Cerebellar cortex (tissue), 1 donor: ENCODE data around the gene JAGN1.
"Not testable (repeated sequence)": the region's sequence is repeated elsewhere in the genome, so short reads cannot be mapped to it uniquely, and the experiment has no call there.

ENCODE experiments used
- DNase-seq: peaks from one replicate; pipeline ENCODE4 v3.0.0-alpha.2; 2015; ENCODE audit warnings: low spot score

The JAGN1 gene

DNA sequence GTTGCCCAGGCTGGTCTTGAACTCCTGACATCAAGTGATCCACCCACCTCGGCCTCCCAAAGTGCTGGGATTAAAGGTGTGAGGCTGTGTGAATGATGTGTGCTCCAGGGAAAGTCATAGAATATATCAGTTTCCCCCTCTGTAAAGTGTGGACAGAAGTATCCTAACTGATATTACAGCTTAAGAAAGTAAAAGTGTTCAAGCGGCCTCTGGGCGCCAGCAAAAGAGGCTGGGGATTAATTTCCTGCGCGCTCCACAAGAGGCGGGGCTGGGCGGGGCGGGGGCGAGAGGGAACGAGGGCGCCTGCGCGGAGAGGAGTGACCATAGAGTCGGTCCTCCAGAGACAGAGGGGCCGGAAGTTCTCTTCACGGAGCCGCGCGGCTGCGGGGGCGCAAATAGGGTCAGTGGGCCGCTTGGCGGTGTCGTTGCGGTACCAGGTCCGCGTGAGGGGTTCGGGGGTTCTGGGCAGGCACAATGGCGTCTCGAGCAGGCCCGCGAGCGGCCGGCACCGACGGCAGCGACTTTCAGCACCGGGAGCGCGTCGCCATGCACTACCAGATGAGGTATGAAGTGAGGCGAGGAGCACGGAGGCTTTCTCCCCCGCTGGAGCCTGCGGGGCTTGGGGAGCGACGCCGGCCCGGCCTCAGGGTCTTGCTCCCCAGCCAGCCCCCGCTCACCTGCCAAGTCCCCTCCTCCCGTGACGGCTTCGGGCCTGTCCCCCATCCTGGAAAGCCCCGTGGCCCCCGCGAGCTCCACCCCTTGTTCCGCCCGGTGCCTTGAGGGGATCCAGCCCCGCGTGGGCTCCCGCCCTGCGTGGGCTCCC lies at the start of gene JAGN1:
Gene JAGN1 (plus strand): TSS at position 362 of the 823 bp plus-strand sequence. CDS start 113 bp downstream, at position 475.
- peak; percentile 89 for DNase-seq

DNA sequence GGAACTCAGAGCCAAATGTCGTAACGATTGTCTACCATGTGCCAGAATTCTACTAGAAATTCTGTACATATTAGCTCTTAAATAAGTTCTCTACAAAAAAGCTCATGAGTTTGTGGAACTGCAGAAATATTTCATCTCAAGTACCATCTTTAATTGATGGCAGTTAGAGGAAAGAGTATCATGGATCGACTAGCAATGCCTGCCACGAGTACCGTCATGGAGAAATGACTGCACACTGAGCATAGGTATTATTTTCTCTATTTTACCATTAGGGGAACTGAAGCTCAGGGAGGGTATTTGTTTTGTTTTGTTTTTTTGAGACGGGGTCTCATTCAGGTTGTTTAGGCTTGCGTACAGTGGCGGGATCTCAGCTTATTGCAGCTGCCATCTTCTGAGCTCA lies 49.4 kb upstream of the JAGN1 start:
- no peak for DNase-seq

DNA sequence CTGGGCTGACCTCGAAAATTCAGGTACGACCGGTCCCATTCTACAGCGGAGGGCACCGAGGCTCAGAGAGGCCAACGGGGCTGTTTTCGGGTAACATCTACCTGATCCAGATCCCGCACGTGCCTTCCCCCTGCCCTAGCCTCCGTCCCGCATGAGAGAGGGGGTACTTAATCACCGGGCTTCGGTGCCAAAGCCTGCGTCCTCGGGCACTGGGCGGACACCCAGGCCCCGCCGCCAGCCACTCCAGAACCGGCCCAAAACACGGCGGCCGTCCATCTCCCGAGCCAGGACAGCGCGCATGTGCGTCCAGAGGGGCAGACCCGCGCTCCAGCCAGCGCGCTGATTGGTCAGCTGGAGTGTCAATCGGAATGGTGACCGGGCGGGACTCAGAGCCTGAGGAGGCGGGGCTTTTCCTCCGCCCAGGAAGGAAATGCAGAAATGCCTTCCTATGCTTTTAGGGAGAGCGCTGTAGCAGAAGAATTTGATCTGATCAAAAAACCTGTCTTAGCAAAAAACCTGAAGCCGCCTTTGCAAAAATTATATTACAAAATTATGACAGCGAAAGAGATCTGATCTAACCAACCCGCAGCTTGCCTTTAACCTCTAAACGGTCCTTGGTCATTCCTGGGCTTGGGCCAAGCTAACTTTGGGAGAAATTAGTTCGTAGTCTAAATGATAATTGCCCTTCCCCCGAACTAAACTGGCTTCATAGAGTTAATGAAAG lies 46.5 kb upstream of the JAGN1 start, which contains the start of gene RPUSD3:
Gene RPUSD3 (minus strand): TSS at position 294 of the 724 bp plus-strand sequence. CDS start 18 bp downstream, at position 276.
- peak; percentile 97 for DNase-seq

DNA sequence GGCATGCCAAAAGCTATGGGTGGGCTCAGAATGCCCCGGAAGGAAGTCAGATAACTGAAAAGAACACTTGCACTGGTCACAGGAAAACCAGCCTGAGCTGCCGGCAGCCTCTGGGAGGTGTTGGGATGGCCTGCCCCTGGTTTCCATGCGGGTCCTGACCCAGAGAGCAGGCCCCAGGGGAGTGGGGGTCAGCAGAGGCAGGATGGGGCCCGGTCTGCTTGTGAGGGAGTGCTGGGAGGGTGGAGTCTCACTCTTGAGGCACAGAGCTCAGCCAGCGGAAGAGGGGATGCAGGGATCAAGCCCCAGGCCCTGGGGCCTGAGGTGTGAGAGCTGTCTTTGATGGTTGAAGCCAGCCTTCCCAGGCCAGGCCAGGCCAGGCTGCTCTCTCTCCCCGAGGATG lies 44.2 kb upstream of the JAGN1 start:
- DNase-seq, result no peak

DNA sequence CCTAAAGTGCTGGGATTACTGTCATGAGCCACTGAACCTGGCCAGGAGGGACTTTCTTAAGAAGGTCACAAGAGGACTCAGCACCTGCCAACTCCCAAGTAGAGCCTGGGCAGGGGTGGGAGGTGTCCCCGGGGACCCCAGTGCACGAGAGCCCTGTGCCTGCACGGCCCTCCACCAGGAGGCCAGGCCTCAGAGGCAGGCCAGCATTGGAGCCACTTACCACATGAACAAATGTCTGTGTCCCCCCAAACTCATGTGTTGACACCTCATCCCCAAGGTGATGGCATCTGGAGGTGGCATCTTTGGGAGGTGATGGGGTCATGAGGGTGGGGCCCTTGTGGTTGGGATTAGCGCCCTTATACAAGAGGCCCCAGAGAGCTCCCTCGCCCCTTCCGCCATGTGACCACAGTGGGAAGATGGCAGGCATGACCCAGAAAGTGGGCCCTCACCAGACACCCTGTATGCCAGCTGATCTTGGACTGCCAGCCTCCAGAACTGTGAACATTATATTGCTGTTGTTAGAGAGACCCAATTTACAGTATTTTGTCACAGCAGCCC lies 43.4 kb upstream of the JAGN1 start:
- no peak for DNase-seq

DNA sequence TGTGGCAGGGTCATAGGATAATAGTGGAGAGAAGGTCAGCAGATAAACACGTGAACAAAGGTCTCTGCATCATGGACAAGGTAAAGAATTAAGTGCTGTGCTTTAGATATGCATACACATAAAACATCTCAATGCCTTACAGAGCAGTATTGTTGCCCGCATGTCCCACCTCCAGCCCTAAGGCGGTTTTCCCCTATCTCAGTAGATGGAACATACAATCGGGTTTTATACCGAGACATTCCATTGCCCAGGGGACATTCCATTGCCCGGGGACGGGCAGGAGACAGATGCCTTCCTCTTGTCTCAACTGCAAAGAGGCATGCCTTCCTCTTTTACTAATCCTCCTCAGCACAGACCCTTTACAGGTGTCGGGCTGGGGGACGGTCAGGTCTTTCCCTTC lies 42.5 kb upstream of the JAGN1 start:
- not testable (repeated sequence) for DNase-seq

DNA sequence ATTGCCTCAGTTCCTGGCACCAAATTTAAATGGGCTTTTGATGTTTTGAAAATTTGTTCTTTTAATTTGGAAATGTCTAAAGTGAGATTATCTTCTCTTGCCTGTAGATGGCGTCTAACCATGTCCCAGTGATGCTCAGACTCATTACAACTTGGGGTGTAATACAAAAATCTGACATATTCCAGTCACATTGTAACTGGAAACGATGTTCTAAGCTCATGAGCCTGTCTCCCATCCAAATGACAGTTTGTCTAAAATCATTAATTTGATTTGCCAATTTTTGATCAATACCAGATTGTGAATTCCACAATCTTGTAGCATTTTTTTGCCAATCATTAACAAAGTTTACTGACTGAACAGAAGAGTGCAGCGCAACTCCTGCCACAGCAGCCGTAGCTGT lies 41.5 kb upstream of the JAGN1 start:
- peak; percentile 45 for DNase-seq

DNA sequence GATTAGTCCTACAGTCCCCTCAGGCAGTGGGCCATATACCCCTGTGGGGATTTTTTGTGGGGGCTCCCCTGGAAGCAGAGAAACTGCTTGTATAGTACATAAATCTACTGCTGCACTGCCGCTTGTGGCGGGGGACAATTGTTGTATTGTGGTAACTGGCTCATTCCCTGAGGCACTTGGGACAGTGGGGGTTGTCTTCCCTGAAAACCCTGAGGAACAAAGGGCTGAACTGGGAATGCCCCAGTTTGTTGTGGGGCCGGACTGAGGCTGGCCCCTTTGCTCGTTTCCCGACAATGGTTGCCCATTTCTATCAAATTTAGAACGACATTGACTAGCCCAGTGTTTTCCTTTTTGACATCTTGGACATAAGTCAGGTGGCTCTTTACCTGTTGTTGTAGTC lies 39.0 kb upstream of the JAGN1 start:
- not testable (repeated sequence) for DNase-seq

DNA sequence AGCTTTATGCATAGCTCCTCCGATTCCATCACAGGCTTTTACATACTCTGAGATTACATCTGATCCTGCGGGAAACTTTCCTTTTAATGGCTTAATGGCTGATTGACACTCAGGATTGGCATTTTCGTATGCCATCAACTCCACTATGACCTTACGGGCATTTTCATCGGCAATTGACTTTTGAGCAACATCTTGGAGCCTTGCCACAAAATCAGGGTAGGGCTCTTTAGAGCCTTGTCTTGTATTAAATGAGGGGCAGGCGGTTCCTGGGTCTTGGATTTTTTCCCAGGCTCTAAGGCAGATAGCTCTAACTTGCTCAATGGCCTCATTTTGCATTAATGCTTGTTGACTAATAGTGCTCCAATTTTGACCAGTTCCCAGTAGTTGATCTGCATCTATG lies 38.5 kb upstream of the JAGN1 start:
- not testable (repeated sequence) for DNase-seq

DNA sequence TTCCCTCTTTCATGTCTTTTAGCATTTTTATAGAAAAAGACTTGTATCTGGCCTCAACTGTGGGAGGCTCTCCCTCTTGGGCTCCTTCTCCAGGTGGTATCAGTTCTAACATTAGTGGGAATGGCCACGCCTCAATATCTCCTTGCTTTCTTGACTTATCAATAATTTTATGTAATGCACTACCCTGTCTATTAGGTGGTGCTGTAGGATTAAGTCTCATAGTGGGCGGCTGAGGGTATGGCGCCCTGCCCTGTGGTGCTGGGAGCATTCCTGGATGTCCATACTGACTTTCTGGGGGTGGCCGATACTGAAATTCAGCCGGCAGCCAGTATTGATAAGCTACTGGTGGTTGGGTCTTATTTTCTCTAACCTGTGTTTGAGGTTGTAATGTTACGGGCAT lies 37.9 kb upstream of the JAGN1 start:
- no peak for DNase-seq

DNA sequence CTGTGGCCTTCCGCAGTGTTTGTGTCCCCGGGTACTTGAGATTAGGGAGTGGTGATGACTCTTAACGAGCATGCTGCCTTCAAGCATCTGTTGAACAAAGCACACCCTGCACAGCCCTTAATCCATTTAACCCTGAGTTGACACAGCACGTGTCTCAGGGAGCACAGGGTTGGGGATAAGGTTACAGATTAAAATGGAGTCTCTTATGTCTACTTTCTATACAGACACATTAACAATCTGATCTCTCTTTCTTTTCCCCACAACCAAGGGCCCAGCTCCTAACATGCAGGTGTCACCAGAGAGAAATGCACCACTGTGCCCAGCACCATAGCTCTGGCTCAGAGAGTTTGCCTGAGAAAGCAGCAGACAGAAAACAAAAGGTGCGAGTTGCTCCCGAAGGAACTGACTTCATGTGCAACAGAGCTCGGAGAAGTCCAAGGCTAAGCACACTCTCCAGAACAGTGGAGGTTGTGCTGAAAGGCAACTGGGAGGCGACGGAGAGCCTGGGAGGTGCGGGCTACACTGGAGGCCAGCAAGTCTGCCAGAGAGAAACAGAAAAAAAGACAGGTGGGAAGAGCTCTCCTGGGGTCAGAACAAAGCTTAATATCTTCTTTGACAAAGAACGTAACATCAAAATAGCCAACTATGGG lies 36.0 kb upstream of the JAGN1 start:
- not testable (repeated sequence) for DNase-seq

DNA sequence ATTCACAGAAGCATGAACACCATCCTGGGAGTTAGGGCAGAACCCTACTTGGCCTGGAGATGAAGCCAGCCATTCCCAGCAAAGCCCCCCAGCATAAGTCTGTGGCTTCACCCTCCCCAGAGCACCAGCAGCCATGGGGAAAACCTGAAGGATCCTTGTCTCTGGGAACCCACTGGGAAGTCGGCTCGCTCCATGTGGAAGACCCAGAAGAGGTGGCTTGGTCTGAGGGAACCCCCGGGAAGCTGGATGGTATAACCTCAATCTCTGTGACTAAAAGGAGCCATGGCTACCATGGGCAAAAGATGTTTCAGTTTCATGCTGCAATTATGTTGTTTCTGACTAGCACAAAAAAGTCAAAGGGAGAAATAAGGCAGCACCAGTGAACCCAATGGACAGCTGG lies 34.8 kb upstream of the JAGN1 start:
- no peak for DNase-seq

DNA sequence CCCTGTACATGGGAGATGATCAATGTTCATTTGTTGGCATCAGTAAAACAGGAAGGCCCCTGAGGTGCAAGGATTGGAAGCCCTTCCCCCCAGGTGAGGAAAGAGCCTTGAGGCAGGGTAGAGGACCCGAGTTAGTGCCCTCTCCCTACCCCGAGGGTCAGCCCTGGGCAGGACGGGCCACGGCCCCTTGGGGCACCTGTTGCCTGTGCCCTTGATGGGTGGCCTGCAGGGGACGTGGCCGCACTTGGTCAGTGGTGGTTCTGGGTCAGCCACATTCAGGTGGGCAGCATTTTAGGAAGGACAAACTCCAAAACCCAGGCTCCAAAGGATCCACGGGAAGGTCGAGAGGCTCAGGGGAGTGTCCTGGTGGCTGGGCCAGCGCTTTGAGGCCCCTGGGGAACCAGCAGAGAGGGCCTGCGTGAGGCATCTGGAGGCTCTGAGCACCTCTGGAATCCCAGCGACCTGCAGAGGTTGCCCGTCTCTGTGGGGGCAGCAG lies 30.8 kb upstream of the JAGN1 start:
- DNase-seq, result no peak

DNA sequence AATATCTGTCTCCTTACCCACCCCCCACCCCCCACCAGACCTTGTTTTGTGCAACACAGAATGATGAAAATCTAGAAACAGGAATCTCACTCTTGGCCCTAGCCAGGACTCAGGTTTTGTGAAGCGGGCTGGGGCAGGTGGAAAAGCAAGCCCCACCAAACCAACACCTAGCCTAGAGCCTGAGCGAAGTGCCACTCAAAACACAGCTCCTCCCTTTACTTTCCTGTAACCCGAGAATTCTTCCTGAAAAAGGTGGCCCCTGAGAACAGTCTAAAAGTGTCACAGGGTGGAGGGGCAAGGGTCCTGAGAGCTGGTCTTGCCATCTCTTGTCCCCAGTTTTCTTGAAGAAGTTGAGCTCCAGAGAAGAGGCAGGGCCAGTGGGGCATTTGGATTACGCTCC lies 29.2 kb upstream of the JAGN1 start:
- no peak for DNase-seq

DNA sequence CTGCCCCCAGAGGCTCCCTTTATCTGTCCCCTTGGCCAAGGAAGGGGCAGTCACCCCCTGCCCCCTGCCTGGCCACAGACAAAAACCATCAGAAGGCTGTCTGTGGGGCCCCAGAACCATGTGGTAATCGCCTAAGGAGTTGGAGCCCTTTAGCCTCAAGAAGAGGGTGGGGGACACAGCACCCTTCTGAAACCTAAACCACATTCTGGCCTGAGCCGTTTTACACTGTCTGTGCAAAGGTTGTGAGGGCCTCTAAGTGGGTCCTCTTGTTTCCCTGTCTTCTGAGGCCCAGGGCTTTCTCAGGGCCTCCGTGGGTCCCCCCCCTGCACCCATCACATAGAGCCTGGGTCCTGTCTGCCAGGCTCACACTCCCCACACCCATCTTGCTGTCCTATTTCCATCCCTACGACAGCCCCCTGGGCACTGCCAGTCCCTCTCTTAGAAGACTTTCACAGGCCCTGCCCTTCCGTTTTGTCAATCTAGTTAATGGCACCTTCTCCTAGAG lies 28.7 kb upstream of the JAGN1 start:
- no peak for DNase-seq

DNA sequence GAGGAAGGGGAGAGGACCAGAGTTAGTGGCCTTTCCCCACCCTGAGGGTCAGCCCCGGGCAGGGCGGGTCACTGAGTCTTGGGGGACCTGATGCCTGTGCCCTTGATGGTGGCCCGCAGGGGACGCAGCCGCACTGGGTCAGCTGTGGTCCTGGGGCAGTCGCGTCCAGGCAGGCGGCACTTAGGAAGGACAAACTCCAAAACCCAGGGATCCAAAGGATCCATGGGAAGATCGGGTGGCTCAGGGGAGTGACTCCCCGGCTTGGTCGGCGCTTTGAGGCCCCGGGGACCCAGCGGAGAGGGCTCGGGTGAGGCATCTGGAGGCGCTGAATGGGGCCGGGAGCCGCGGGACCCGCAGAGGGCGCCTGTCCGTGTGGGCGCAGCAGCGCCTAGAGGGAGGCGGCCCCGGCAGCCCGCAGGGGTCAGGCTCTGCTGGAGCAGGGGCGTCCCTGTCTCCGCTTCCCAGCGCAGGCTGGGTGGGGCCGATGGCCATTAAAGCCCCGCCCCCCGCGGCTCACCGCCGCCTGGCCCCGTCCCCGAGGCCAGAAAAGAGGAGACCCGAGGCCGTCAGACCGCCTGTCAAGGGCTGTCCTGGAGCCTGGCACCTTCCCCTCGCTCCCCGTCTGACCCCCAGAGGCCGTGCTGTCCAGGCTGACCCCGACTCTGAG lies 27.9 kb upstream of the JAGN1 start:
- DNase-seq, result no peak

DNA sequence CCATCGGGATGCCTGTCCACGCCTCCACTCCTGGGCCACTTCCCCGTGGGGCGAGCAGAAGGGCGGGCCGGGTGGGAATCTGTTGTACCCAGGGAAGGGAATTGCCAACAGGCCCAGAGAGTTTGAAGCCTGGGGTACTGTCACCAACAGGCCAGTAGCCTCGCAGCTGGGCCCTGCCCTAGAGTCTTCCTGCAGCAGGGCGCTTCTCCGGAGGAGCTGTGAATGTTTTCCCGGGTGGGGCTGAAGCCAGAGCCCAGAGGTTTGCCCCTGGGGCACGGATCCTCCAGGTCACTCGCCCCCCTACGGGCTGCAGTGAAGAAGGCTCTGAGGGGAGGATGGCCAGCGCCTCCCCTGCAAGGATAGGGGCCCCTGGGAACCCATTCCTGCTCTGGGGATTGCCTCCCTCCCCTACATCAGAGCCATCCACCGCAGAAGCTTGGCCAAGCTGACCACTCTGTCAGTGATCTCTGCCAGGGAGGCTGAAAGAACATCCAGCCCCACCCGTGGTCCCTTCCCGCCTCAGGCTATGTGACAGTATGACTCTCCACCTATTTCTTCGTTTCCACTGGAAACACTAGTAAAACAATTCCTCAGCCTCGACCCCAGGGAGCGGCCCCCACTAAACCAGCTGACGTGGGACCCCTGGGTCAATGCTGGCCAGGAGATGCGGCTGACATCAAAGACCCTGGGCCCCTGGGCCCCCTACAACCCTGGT lies 27.2 kb upstream of the JAGN1 start:
- DNase-seq, result no peak

DNA sequence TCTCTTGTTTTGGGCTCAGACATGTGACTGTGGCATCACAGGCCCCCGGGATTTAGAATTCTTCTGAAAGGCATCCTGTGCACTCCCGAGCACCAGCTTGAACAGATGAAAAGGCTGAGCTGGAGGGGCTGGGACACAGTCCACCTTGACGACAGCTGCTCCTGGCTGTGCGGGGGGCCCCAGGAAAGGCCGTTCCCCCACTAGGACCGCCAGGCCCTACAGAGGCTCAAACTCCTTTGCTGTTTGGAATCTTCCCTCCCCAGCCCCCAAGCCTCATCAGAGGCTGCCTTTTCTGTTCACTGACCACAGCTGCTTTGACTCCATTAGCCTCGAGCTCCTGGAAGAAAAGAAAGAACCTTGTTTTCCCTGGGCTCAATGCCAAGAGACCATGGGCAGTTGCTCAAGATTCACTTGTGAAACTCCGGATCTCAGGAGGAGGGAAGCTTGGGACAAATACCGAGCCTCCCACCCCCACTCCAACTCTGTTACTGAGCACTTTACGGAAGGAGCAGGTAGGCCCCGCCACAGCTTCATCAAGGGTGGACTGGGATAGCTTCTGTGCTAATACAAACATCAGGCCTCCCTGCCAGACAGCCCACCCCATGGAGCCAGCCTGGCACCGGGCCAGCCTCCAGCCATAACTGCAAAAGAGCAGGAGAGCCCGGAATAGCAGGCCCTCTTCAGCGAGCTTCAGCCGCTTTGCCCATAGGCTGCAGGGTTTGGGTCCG lies 26.0 kb upstream of the JAGN1 start:
- DNase-seq, result no peak

DNA sequence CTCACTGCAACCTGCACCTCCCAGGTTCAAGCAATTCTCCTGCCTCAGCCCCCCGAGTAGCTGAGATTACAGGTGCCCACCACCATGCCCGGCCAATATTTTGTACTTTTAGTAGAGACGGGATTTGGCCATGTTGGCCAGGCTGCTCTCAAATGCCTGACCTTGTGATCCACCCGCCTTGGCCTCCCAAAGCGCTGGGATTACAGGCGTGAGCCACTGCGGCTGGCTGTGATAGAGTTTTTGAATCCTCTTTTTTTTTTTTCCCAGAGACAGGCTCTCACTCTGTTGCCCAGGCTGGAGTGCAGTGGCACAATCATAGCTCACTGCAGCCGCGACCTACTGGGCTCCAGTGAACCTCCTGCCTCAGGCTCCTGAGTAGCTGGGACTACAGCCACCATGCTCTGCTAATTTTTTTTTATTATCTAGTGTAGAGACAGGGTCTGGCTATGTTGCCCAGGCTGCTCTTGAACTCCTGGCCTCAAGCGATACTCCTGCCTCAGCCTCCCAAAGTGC lies 25.2 kb upstream of the JAGN1 start:
- DNase-seq, result not testable (repeated sequence)

DNA sequence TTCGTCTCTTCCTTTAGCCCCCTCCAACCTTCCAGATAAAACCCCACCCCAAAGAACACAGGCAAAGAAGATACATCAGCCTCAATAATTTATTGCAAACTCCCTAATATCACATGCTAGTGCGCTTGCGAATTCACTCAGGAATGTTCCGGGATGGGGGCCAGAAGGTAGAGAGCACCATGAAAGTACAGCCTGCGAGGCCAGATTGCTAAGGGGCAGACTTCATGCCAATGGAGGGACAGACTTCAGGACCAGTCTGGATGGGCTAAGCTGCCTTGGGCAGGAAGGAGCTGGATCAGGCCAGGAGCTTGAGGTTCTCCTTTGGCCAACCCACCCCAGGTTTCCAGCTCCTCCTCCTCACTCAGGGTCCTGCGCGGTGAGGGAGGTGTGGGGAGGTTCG lies 23.8 kb upstream of the JAGN1 start:
- DNase-seq, result no peak
